Glutamatergic neuron (in vitro differentiated cells): ENCODE measurements around the gene GDPGP1. TPM values are rescaled to one million over a fixed set of nuclear protein-coding genes. Genes with fewer than 3 reads are reported as not detected.
"Not testable (repeated sequence)": the region's sequence is repeated elsewhere in the genome, so short reads cannot be mapped to it uniquely, and the experiment has no call there.

ENCODE experiments used
- DNase-seq: peaks from one replicate; pipeline ENCODE4 v3.0.0; 2022
- H3K27ac Mint-ChIP-seq: one replicate; pipeline ENCODE4 v1.8.0; 2020; ENCODE audit warnings: mild to moderate bottlenecking, mixed read lengths, inconsistent platforms; ENCODE audit not compliant: unreplicated experiment
- H3K27me3 Mint-ChIP-seq: one replicate; pipeline ENCODE4 v1.8.0; 2020; ENCODE audit warnings: mild to moderate bottlenecking, moderate library complexity, mixed read lengths, inconsistent platforms; ENCODE audit not compliant: unreplicated experiment
- H3K36me3 Mint-ChIP-seq: one replicate; pipeline ENCODE4 v1.8.0; 2020; ENCODE audit warnings: mild to moderate bottlenecking, mixed read lengths, inconsistent platforms; ENCODE audit not compliant: unreplicated experiment
- H3K4me1 Mint-ChIP-seq: one replicate; pipeline ENCODE4 v1.8.0; 2020; ENCODE audit warnings: mild to moderate bottlenecking, low read depth, mixed read lengths, inconsistent platforms; ENCODE audit not compliant: unreplicated experiment
- H3K4me3 Mint-ChIP-seq: one replicate; pipeline ENCODE4 v1.8.0; 2020; ENCODE audit warnings: mild to moderate bottlenecking, mixed read lengths, inconsistent platforms; ENCODE audit not compliant: unreplicated experiment
- H3K9me3 Mint-ChIP-seq: one replicate; pipeline ENCODE4 v1.8.0; 2020; ENCODE audit warnings: mild to moderate bottlenecking, moderate library complexity, mixed read lengths, inconsistent platforms; ENCODE audit not compliant: unreplicated experiment
- total RNA-seq: library from RNA; stranded (reverse); fragmentation: NEBNext Ultra II Directional; extraction: Animal tissue kit (Norgen Biotek cat#: 25700); gene quantifications from one replicate; pipeline ENCODE4 v1.2.1, GENCODE V29; 2021; ENCODE audit not compliant: unreplicated experiment
- TF ChIP-seq, protein P1 (sequence below): fragments of 200-600 bp; sonication (generic); IDR thresholded peaks from one replicate; pipeline ENCODE4 v1.5.0; 2021; ENCODE audit not compliant: partially characterized antibody, unreplicated experiment

The GDPGP1 gene
- total RNA-seq, 1 donor from 2014 or later: 7.4 TPM

DNA sequence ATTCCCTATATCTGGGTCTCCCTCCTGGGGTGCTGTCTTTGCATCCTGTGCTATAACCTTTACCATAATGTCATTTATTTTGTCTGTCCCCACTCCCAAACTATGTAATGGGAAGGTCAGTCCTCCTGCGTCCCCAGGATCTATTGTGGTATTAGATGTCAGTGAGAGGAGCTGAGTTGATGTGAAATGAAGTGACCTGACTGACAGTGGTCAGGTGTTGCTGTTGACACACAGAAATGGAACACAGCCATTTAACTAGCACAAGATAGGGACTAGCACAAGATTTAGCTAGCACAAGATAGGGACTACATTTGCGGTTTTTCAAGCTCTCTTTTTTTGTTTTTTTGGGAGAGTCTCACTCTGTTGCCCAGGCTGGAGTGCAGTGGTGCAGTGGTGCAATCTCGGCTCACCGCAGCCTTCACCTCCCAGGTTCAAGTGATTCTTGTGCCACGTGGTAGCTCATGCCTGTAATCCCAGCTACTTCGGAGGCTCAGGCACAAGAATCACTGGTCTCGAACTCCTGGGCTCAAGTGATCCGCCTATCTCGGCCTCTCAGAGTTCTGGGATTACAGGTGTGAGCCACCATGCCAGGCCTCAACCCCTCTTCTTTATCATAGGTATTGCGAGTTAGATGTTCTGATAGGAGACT, 36.6 kb downstream of the GDPGP1 start:
- Mint-ChIP-seq H3K27me3 (peaks cover 5% of the 10 kb centered on the region), H3K9me3 (peaks cover 4% of the 10 kb centered on the region), H3K27ac (no peak overlapping the region), H3K36me3 (peaks cover 15% of the 10 kb centered on the region), H3K4me1 (peaks cover 13% of the 10 kb centered on the region), H3K4me3 (peak overlapping the region; percentile 45)
- no peak for DNase-seq
- TF ChIP-seq, protein P1, sequence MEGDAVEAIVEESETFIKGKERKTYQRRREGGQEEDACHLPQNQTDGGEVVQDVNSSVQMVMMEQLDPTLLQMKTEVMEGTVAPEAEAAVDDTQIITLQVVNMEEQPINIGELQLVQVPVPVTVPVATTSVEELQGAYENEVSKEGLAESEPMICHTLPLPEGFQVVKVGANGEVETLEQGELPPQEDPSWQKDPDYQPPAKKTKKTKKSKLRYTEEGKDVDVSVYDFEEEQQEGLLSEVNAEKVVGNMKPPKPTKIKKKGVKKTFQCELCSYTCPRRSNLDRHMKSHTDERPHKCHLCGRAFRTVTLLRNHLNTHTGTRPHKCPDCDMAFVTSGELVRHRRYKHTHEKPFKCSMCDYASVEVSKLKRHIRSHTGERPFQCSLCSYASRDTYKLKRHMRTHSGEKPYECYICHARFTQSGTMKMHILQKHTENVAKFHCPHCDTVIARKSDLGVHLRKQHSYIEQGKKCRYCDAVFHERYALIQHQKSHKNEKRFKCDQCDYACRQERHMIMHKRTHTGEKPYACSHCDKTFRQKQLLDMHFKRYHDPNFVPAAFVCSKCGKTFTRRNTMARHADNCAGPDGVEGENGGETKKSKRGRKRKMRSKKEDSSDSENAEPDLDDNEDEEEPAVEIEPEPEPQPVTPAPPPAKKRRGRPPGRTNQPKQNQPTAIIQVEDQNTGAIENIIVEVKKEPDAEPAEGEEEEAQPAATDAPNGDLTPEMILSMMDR: no peak

DNA sequence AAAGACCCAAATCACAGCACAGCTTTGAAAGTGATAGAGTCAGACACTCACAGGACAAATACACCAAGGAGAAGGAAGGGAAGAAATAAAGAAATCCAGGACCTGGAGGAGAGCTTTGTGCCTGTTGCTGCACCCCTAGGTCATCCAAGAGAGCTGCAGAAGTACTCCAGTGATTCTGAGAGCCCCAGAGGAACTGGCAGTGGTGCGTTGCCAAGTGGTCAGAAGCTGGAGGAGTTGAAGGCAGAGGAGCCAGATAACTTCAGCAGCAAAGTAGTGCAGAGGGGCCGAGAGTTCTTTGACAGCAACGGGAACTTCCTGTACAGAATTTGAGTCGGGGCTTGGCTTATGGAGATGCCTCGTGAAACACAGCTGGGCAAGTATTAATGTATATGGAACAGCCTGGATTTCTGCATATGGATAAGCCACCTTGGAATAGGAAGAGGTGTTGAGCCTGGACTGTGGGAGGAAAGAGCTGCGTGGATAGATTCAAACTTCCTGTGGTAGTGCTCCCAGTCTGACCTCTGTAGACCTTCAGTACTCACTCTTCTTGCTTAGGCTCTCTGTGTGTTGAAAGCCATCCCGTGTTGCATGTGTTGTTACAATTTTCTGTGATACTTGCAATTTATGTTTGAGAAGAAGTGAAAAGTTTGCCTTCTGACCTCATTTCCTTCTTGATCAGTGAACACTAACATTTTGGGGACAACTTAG, 37.6 kb downstream of the GDPGP1 start:
- Mint-ChIP-seq H3K36me3 (peaks cover 19% of the 10 kb centered on the region), H3K4me3 (no peak overlapping the region), H3K27ac (no peak overlapping the region), H3K9me3 (peaks cover 4% of the 10 kb centered on the region), H3K4me1 (peaks cover 13% of the 10 kb centered on the region), H3K27me3 (peaks cover 2% of the 10 kb centered on the region)
- TF ChIP-seq, protein P1: no peak
- DNase-seq: no peak

DNA sequence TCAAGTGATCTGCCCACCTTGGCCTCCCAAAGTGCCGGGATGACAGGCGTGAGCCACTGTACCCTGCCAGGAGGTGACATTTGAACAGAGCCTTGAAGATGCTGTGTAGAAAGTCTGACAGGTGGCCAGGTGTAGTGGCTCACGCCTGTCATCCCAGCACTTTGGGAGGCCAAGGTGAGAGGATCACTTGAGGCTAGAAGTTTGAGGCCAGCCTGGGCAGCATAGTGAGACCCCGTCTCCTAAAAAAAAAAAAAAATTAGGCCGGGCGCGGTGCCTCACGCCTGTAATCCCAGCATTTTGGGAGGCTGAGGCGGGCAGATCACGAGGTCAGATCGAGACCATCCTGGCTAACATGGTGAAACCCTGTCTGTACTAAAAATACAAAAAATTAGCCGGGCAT, 44.5 kb downstream of the GDPGP1 start:
- H3K27ac Mint-ChIP-seq, H3K4me3 Mint-ChIP-seq: not testable (repeated sequence)

DNA sequence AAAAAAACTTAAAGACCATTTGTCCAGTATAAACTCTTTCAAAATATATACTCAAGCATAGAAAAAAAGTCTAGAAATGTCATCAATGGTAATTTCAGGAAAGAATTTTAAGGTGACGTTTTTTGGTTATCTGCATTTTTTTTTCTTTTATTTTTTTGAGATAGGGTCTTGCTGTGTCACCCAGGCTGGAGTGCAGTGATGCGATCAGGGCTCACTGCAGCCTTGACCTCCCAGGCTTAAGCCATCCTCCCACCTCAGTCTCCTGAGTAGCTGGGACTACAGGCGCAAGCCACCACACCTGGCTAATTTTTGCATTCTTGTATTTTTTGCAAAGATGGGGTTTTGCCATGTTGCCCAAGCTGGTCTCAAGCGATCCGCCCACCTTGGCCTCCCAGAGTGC, 46.7 kb downstream of the GDPGP1 start:
- H3K4me3 Mint-ChIP-seq, H3K27me3 Mint-ChIP-seq, H3K9me3 Mint-ChIP-seq, H3K36me3 Mint-ChIP-seq, H3K4me1 Mint-ChIP-seq, DNase-seq, H3K27ac Mint-ChIP-seq: not testable (repeated sequence)

More for the DNA sequence above, 44.5 kb downstream of the GDPGP1 start:
- H3K9me3 Mint-ChIP-seq, DNase-seq, H3K4me1 Mint-ChIP-seq, H3K27me3 Mint-ChIP-seq: not testable (repeated sequence)
- peaks cover 14% of the 10 kb centered on the region for H3K36me3 Mint-ChIP-seq

DNA sequence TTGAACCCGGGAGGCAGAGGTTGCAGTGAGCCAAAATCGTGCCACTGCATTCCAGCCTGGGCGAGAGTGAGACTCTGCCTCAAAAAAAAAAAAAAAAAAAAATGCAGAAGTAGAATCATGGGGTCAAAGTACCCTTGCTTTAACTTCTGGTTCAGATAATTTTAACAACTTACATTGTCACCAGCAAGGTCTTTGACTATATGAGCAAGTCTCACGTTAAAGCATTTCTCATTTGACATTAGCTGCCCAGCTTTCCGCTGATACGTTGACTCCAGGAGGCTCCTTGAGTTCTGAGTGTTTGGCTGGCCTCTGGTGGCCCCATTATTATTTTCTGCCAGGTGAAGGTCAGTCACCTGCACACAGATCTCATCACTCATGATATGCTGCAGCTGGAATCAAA, 47.6 kb downstream of the GDPGP1 start:
- not testable (repeated sequence) for H3K4me3 Mint-ChIP-seq, H3K27me3 Mint-ChIP-seq, H3K27ac Mint-ChIP-seq, H3K4me1 Mint-ChIP-seq, DNase-seq, H3K9me3 Mint-ChIP-seq, H3K36me3 Mint-ChIP-seq

DNA sequence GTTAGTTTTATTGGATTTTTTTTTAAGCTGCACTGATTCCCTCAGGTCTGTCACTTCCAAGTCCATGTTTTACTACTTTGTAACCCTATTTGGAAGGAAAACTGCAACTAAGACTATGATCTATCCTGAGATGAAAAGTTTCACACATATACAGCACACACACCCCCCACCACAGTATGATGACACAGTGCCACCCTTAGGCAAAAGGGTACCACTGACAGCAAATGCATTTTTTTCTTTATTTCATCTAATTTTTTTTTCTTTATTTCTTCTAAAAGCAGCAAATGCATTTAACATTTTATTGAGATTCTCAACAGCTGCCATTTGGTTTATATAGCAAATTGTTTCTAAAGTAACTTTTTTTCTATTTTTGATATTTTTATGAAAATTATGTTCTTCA, 52.7 kb downstream of the GDPGP1 start:
- DNase-seq: no peak
- TF ChIP-seq, protein P1: peak; percentile 32
- Mint-ChIP-seq H3K9me3 (no peaks in the 10 kb centered on the region), H3K36me3 (no peaks in the 10 kb centered on the region), H3K4me3 (no peak overlapping the region), H3K27me3 (no peaks in the 10 kb centered on the region), H3K27ac (no peak overlapping the region), H3K4me1 (no peaks in the 10 kb centered on the region)
